HG02870 (cell line): ENCODE results near the gene CEP41.

Experiments used
- ATAC-seq: cut with Tn5 transposase; IDR thresholded peaks from one replicate; pipeline ENCODE4 v1.9.1; 2021; ENCODE audit warnings: mild to moderate bottlenecking, moderate library complexity; ENCODE audit not compliant: unreplicated experiment

The CEP41 gene

DNA sequence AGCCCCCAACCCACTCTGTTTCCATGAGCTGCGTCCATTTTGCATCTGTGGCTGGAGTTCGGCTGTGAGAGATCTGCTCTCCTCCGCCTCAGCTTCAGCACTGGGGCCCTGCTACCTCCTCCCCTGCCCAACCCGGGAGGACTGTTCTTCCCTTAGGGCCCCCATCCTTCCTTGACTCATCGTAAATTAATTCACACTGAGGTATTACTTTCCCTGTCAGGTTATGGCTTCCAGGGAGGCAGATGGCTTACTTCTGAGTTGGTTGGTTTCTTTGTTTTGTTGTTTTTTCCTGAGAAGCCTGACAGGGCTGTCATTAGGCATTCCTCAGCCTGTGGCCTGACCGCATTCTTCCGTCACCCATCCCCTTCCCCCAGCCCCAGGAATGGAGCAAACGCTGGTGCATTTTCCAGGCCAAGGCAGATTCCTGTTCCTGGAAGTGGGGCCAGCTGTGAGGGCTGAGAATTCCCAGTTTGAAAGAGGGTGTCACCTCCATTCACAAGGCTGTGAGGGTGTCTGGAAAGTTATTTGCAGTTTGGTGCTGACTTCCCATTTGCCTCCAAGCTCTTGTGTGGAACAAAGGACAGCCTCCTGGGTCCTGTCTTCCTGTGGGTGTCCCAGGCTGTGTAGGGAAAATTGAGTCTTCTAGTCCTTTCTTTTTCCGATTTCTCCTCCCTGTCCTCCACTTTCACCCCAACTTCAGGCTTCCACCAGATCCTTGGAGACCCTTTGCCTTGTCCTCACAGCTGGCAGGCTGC, 84.5 kb downstream of the CEP41 start:
- ATAC-seq: no peak

DNA sequence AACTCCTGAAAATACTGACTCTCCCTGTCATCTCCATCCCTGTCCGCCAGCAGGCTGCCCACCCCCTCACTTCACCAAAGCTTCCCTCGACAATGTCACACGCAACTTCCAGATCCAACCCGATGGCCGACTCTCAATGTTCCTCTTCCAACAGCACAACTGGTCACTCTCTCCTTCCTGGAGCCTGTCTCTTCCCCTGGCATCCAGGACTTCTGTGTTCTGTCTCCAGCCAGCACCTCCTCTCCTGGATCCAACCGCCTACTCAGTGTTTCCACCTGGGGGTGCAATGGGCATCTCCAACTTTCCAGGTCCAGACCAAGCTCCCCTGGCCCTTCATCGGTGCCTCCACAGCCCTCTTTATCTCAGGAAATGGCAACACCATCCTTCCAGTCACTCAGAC, 87.6 kb downstream of the CEP41 start:
- no peak for ATAC-seq

- ATAC-seq: no peak
These were observed 88.4 kb downstream of the CEP41 start for GRCh38 chr7:130352194-130353074.

DNA sequence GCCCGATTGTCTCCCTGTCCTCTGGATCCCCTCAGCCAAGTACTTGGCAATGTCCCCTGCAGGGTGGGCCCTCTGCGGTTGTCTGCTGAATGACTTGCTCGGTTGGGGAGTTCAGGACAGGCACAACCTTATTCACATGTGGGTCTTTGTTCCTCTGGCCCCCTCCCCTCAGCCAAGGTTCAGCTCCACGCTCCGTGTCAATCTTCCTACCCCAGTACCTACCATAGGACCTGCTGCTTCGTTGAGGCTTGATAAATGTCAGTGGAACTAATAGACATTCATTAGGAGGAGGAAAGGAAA, 89.1 kb downstream of the CEP41 start:
- ATAC-seq: no peak

- no peak for ATAC-seq
These were observed 89.6 kb downstream of the CEP41 start for GRCh38 chr7:130350945-130351790.

DNA sequence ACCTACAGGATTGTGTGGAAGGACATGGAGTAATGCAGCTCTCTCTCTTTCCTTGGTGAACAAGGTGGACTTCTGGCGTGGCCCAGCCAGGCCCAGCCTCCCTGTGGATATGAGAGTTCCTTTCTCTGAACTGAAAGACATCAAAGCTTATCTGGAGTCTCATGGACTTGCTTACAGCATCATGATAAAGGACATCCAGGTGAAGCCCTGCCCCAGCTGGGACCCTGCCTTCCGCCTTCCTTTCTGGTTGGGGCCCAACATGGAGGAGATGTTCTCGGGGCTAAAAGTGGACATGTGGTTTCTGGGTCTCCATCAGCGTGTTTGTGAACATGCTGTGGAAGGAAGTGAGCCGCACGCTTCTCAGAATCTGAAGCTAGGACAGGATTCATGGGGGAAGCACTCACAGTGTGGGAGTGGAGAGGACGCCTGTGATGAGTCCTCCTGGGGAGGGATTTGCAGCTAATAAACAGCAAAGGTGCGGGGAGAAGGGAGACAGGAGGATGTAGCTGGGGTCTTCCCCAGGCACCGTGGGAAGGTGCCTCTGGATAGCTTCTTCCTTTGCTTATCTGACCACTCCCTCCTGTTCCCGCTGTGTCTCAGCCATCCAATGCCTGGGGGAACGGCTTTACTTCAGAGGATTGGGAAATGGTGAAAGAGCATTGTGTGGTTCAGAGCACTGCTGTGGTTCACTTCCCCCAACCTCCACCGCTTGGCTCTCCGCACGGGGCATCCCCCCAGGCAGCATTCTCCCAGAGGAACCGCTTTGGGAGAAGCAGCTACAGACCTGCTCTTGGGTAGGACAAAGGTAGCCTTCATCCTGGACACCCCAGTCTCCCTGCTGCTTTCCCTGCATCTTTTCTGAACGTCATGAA, 90.7 kb downstream of the CEP41 start:
- ATAC-seq: no peak

- ATAC-seq: no peak
These were observed 93.9 kb downstream of the CEP41 start for GRCh38 chr7:130346941-130347340.

DNA sequence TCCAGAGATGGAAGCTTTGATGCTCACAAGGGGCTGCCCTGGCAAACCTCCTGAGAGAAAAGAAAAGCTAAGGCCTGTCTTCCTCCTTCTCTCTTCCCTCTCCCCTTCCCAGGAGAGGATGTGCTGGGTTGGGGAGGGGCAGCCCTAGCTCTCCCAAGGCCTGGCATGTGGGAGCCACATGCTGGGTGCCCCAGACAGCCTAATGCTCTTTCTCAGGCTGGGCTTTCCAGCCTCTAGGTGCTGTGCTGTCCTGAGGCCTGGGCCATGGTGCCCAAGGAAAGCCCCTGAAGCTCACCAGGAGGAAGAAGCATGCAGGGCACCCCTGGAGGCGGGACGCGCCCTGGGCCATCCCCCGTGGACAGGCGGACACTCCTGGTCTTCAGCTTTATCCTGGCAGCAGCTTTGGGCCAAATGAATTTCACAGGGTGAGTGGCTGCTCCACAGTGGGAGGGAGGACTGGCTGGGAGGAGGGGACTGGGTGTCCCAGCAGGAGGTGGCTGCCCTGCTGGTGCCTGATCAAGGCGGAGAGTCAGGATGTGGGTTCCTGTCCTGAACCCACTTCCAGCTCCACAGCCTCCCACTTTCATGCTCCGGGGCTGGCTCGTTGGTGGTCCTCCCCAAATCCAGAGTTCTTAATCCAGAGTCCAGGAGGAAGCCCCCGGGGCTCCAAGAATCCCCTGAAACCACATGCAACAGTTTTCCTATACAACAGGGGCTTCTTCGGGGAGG, 94.5 kb downstream of the CEP41 start:
- no peak for ATAC-seq

- no peak for ATAC-seq
These were observed 95.1 kb downstream of the CEP41 start for GRCh38 chr7:130345725-130346124.

DNA sequence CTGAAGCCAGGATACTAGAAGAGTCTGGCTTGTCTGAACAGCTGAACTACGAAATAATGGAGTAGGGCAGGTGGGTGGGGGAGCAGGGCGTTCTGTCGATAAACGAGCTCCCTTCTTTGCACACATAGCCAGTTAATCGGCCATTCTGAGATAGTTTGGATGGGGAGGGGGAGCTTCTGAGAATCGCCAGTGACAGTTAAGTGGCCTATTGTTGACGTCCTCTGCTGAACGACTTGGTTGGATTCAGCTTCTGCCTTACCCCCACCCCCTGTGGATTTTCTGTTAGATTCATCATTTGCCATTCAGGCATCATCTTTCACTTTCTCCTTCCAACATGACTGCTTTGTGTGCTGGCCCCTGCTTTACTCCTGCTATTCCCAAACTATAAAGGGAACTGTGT, 95.7 kb downstream of the CEP41 start:
- ATAC-seq: no peak

- ATAC-seq: no peak
These were observed 96.4 kb downstream of the CEP41 start, which contains the start of gene CPA5 for GRCh38 chr7:130344271-130344866. Gene CPA5, plus strand, starts transcription at chr7:130344816. Its CDS starts 1,670 bp downstream, at chr7:130346486.
